ENCODE data around the gene C1orf141. TPM values are rescaled to one million over a fixed set of nuclear protein-coding genes. Genes with fewer than 3 reads are reported as not detected.

C1orf141 gene
- total RNA-seq, 1 donor from 2014 or later = not detected

GRCh38 chr1:67051196-67051595 is 83.6 kb downstream of the C1orf141 start:
- DNase-seq (ENCODE audit: low spot score) = no peak
- intact Hi-C loops (cut with DNase I) = loop anchor here (5.0 kb wide), 2 partner anchors 96 to 781 kb away; partner anchors contain the start of gene GNG12

GRCh38 chr1:67044631-67045270 is 90.0 kb downstream of the C1orf141 start:
- no peak for DNase-seq (ENCODE audit: low spot score)
- intact Hi-C loops (cut with DNase I) = loop anchor here (10.0 kb wide), 1 partner anchor 380 kb away; no protein-coding TSS in a partner anchor

GRCh38 chr1:67043366-67043765 is 91.4 kb downstream of the C1orf141 start:
- no peak for DNase-seq (ENCODE audit: low spot score)
- intact Hi-C loops (cut with DNase I) = loop anchor here (10.0 kb wide), 1 partner anchor 381 kb away; no protein-coding TSS in a partner anchor

Other genes with a start within 250 kb of the C1orf141 start
- 10.9 TPM for gene DNAI4, start 210.1 kb downstream of the C1orf141 start, total RNA-seq
- 27.8 TPM for gene MIER1, start 210.0 kb downstream of the C1orf141 start, total RNA-seq
- gene SLC35D1, start 80.8 kb downstream of the C1orf141 start, total RNA-seq = 4.5 TPM
- not detected for gene IL23R, start 31.5 kb upstream of the C1orf141 start, total RNA-seq
- gene IL12RB2, start 172.9 kb upstream of the C1orf141 start, total RNA-seq = 0.22 TPM

Data from cardiac septum (tissue), 1 donor.